Ovary (tissue), 3 donors: ENCODE measurements around the gene SPATA24.

ENCODE experiments used
- EP300 ChIP-seq: sonication (generic); formaldehyde crosslinking; IDR thresholded peaks from one replicate; pipeline ENCODE4 v1.6.1; 2017; ENCODE audit warnings: antibody characterized with exemption
- TF ChIP-seq, protein P1 (sequence below), 3 donors: fragments of 450-650 bp in 2 of 3; fragments of 200-600 bp in 1 of 3; IDR thresholded peaks; one replicate each; pipeline versions ENCODE4 v1.5.1 to v1.8.0; 2016 to 2022; ENCODE audit warnings: antibody characterized with exemption in 3 of 3, mild to moderate bottlenecking in 1 of 3
- donor health status: DM: no; HTN: no; CAD: no.

DNA sequence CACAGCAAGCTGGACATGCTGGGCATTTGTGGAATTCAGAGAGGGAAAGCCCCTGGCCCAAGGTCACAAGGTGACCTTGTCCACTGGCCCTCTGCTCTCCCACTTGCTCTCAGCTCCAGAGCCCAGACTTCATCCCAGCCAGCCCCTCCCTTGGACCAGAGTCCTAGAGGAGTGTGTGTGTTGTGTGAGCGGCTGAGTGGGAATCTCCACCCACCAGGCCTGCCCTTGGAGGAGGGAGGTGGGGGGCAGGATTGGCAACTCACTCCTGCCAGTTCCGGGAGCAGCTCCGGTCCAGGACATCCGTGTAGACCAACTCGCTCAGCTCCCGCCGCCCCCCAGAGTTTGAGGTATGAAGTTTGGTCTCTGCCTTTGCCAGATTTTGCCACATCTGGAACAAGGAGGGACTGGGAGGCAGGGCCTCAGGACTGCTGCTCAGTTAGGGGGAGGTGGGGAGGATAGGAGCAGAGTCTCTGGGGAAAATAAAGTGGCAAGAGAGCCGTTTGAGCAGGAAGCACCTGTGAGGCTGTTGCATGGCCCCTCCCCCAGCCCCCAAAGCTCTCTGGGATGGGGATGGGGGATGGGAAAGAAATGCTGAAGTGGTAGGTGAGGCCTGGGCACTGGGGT lies 15.6 kb downstream of the SPATA24 start:
- TF ChIP-seq, protein P1, sequence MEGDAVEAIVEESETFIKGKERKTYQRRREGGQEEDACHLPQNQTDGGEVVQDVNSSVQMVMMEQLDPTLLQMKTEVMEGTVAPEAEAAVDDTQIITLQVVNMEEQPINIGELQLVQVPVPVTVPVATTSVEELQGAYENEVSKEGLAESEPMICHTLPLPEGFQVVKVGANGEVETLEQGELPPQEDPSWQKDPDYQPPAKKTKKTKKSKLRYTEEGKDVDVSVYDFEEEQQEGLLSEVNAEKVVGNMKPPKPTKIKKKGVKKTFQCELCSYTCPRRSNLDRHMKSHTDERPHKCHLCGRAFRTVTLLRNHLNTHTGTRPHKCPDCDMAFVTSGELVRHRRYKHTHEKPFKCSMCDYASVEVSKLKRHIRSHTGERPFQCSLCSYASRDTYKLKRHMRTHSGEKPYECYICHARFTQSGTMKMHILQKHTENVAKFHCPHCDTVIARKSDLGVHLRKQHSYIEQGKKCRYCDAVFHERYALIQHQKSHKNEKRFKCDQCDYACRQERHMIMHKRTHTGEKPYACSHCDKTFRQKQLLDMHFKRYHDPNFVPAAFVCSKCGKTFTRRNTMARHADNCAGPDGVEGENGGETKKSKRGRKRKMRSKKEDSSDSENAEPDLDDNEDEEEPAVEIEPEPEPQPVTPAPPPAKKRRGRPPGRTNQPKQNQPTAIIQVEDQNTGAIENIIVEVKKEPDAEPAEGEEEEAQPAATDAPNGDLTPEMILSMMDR (IDR thresholded peaks at IDR 0.05): no peak
- TF ChIP-seq EP300: no peak
